NT2/D1 (cell line): ENCODE results near the gene IGF1R.
A peak's percentile ranks its signal among the peaks of the same experiment; 100 is the strongest.

Experiments
- DNase-seq: peaks from one replicate; pipeline ENCODE4 v3.0.0-alpha.2; 2011; ENCODE audit warnings: low read depth, low spot score
- H3K27me3 ChIP-seq: 2 replicates; pipeline ENCODE4 v1.6.0; 2011; ENCODE audit warnings: mild to moderate bottlenecking; ENCODE audit not compliant: insufficient read length, insufficient read depth
- H3K36me3 ChIP-seq: 2 replicates; pipeline ENCODE4 v1.6.1; 2011; ENCODE audit warnings: mild to moderate bottlenecking, low read length, mixed read lengths; ENCODE audit not compliant: insufficient read depth, insufficient read length
- H3K4me1 ChIP-seq: 2 replicates; pipeline ENCODE4 v1.5.1; 2011; ENCODE audit not compliant: insufficient read depth, insufficient read length
- H3K4me3 ChIP-seq: 2 replicates; pipeline ENCODE4 v1.5.1; 2011; ENCODE audit warnings: low read depth; ENCODE audit not compliant: insufficient read length
- H3K9ac ChIP-seq: 2 replicates; pipeline ENCODE4 v1.6.0; 2011; ENCODE audit warnings: low read depth; ENCODE audit not compliant: insufficient read length
- H3K9me3 ChIP-seq: 2 replicates; pipeline ENCODE4 v1.5.1; 2011; ENCODE audit warnings: mild to moderate bottlenecking, low read length; ENCODE audit not compliant: insufficient read depth
- SUZ12 ChIP-seq: IDR thresholded peaks from 2 replicates; pipeline ENCODE4 v1.6.1; 2011; ENCODE audit not compliant: insufficient read length, insufficient read depth; ENCODE audit errors: extremely low read depth
- YY1 ChIP-seq: IDR thresholded peaks from 2 replicates; pipeline ENCODE4 v1.6.1; 2011; ENCODE audit not compliant: insufficient read length, insufficient read depth
- ZNF274 ChIP-seq: IDR thresholded peaks from 2 replicates; pipeline ENCODE4 v1.6.1; 2011; ENCODE audit warnings: mild to moderate bottlenecking, low read depth, low read length

IGF1R gene

GRCh38 chr15:98668566-98669308 is 20.4 kb downstream of the IGF1R start:
- TF ChIP-seq YY1 = no peak
- no peak for TF ChIP-seq SUZ12
- TF ChIP-seq ZNF274 = no peak
- H3K9me3 ChIP-seq = no peaks in the 10 kb centered on the region
- peaks cover 19% of the 10 kb centered on the region for H3K36me3 ChIP-seq
- H3K9ac ChIP-seq = no peak overlapping the region
- DNase-seq = no peak
- H3K4me1 ChIP-seq = peaks cover 12% of the 10 kb centered on the region
- no peaks in the 10 kb centered on the region for H3K27me3 ChIP-seq
- H3K4me3 ChIP-seq = no peak overlapping the region

- Histone ChIP-seq H3K9me3 (no peaks in the 10 kb centered on the region), H3K36me3 (peaks cover 21% of the 10 kb centered on the region), H3K27me3 (no peaks in the 10 kb centered on the region), H3K4me3 (no peak overlapping the region), H3K9ac (no peak overlapping the region), H3K4me1 (peaks cover 12% of the 10 kb centered on the region)
- no peak for TF ChIP-seq ZNF274
- no peak for TF ChIP-seq YY1
- no peak for TF ChIP-seq SUZ12
- no peak for DNase-seq
These were observed 21.3 kb downstream of the IGF1R start for GRCh38 chr15:98669638-98670037.

GRCh38 chr15:98671060-98672008 is 23.0 kb downstream of the IGF1R start:
- Histone ChIP-seq H3K27me3 (no peaks in the 10 kb centered on the region), H3K4me3 (no peak overlapping the region), H3K9ac (no peak overlapping the region), H3K36me3 (peaks cover 14% of the 10 kb centered on the region), H3K9me3 (no peaks in the 10 kb centered on the region), H3K4me1 (peaks cover 7% of the 10 kb centered on the region)
- TF ChIP-seq YY1 = no peak
- DNase-seq = peak; percentile 75

- H3K9me3 ChIP-seq = no peaks in the 10 kb centered on the region
- H3K4me1 ChIP-seq = peaks cover 10% of the 10 kb centered on the region
- no peak for TF ChIP-seq ZNF274
- no peak for TF ChIP-seq SUZ12
- TF ChIP-seq YY1 = no peak
- no peak overlapping the region for H3K4me3 ChIP-seq
- peaks cover 10% of the 10 kb centered on the region for H3K36me3 ChIP-seq
- DNase-seq = no peak
- no peak overlapping the region for H3K9ac ChIP-seq
- H3K27me3 ChIP-seq = no peaks in the 10 kb centered on the region
These were observed 24.8 kb downstream of the IGF1R start for GRCh38 chr15:98673133-98673532.

- Histone ChIP-seq H3K4me1 (peaks cover 7% of the 10 kb centered on the region), H3K4me3 (no peak overlapping the region), H3K9me3 (no peaks in the 10 kb centered on the region), H3K36me3 (peaks cover 6% of the 10 kb centered on the region), H3K27me3 (no peaks in the 10 kb centered on the region), H3K9ac (no peak overlapping the region)
- DNase-seq = no peak
- no peak for TF ChIP-seq YY1
- no peak for TF ChIP-seq SUZ12
- no peak for TF ChIP-seq ZNF274
These were observed 26.0 kb downstream of the IGF1R start for GRCh38 chr15:98674336-98674735.

- no peak for DNase-seq
- peaks cover 3% of the 10 kb centered on the region for H3K36me3 ChIP-seq
- peaks cover 5% of the 10 kb centered on the region for H3K4me1 ChIP-seq
- no peaks in the 10 kb centered on the region for H3K27me3 ChIP-seq
- H3K9me3 ChIP-seq = no peaks in the 10 kb centered on the region
- H3K9ac ChIP-seq = no peak overlapping the region
- no peak for TF ChIP-seq ZNF274
- H3K4me3 ChIP-seq = no peak overlapping the region
These were observed 28.4 kb downstream of the IGF1R start for GRCh38 chr15:98676586-98677270.
